ENCODE results near the gene GPR31.
"Not testable (repeated sequence)": the region's sequence is repeated elsewhere in the genome, so short reads cannot be mapped to it uniquely, and the experiment has no call there.

GPR31 gene

DNA sequence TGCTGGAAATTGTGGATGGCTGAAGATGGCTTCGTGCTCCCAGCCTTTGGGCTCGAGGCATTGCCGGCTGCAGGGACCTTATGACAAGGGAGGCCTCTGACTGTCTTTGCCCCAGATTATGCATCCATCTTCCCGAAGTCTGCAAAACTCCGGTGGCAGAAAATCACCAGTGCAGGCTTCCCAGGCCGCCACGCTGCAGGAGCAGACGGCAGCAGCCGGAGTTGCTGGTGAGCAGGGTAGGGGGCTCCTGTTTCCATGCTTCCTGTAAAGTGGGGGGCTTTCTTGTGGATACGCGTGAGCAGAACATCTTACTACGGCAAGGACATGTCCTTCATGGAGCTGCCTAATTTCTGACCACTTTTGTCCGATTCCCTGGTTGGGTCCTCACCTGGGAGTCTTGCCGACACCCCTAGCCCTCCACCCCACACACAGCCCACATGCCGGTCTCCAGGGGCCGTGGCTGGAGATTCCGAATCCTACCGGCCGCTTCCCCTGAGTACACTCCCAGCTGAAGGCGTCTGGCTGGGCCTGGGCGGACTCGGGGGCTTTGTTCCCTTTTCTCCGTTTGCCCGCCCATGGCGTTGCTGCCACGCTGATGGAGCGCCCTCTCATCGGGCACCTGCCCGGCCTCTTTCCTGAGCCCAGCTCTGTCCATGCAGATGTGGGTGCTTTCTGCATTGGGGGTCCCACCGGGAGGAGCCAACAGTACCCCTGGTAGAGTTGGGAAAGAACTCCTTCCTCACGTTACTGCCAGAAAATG, 21.3 kb upstream of the GPR31 start:
- H3K4me3 ChIP-seq (ENCODE audit: low read depth, low read length); DNase-seq (ENCODE audit: low read depth): not testable (repeated sequence)

- H3K4me3 ChIP-seq (ENCODE audit: low read depth, low read length); DNase-seq (ENCODE audit: low read depth): not testable (repeated sequence)
Measured at GRCh38 chr6:167177271-167177670, 19.5 kb upstream of the GPR31 start.

DNA sequence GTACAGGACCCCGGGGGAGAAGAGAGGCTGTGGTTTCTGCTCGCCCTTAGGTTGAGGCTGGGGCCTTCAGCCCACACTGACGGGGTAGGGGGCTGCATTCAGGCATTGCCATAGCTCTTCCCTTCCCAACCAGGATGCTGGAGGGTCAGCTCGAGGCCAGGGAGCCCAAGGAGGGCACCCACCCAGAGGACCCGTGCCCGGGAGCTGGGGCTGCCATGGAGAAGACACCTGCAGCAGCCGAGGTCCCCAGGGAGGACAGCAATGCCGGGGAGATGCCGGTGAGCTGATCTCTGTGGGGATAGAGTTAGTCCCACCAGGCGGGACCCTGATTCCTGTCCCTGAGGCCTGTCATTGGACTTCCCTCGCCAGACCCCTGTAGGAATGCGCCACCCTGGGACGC, 14.2 kb upstream of the GPR31 start:
- not testable (repeated sequence) for DNase-seq (ENCODE audit: low read depth); H3K4me3 ChIP-seq (ENCODE audit: low read depth, low read length)

- DNase-seq (ENCODE audit: low read depth); H3K4me3 ChIP-seq (ENCODE audit: low read depth, low read length): not testable (repeated sequence)
Measured at GRCh38 chr6:167171300-167171699, 13.5 kb upstream of the GPR31 start.

DNA sequence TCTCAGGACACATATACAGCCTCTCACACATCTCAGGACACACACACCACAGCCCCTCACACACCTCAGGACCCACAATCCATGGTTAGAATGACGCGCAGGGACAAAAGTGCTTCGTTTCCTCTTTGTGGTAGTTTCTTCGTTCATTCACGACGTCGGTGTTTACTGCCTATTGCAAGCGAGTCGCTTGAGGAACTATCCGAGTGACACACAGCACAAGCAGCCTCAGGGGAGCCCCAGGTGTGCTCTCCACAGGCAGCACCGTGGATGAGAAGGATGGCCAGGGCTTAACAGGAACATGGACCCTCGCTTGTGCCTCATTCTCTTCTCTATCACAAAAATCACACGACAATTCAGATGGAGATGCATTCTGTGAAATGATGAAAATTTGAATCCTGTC, 12.1 kb upstream of the GPR31 start:
- not testable (repeated sequence) for DNase-seq (ENCODE audit: low read depth); H3K4me3 ChIP-seq (ENCODE audit: low read depth, low read length)

DNA sequence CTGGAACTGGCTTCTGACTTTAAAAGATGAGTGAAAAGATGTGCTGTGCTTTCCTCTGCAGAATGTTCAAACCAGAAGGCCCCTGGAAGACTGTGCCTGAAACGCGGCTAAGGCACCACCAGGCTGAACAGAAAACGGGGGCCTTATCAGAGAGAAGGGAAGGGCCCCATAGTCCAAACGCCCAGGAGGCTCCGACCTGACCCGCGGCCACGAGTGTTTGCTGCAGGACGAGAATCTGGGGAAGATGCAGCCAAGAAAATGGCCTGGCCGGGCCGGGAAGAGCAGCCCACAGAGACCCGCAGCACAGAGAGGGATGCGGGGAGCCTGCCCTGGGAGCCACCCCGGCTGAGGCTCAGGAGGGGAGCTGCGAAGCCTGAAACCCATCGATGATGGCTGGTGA, 10.5 kb upstream of the GPR31 start:
- not testable (repeated sequence) for H3K4me3 ChIP-seq (ENCODE audit: low read depth, low read length); DNase-seq (ENCODE audit: low read depth)

- H3K4me3 ChIP-seq (ENCODE audit: low read depth, low read length); DNase-seq (ENCODE audit: low read depth): not testable (repeated sequence)
Measured at GRCh38 chr6:167167699-167168098, 9.9 kb upstream of the GPR31 start.

DNA sequence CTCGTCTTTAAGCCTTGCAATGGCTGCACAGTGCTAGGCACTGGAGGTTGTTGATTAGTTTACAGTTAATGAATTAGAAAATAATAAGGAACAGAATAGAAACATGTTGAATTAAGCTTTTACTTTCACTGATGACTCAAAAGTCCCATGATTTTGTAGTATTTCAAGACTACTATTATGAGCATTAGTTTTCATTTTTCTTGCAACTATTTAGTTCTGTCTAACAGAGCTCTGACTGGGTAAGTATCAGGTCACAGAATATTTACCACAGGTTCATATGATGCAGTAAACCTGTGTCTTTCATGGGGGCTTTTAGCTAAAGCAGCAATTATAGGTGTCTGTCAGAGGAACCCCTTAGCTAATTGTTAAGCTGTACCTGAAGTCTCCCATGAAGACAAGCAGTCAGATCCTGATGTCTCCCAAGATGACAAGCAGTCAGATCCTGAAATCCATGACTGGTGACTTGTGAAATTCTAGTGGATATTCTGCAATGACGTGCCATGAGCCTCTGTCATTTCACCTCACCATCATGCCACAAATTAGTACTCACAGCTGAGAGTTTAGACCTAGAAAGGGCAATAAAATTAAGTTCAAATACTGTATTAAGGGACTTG, 8.2 kb upstream of the GPR31 start:
- no peak for DNase-seq (ENCODE audit: low read depth)
- no peak for TF ChIP-seq CTCF (IDR thresholded peaks at IDR 0.05; ENCODE audit: low read depth, low read length, missing control alignments)
- no peak overlapping the region for H3K4me3 ChIP-seq (ENCODE audit: low read depth, low read length)

GRCh38 chr6:167164261-167164660, 6.5 kb upstream of the GPR31 start:
- no peak overlapping the region for H3K4me3 ChIP-seq (ENCODE audit: low read depth, low read length)
- TF ChIP-seq CTCF (IDR thresholded peaks at IDR 0.05; ENCODE audit: low read depth, low read length, missing control alignments): no peak
- DNase-seq (ENCODE audit: low read depth): no peak

DNA sequence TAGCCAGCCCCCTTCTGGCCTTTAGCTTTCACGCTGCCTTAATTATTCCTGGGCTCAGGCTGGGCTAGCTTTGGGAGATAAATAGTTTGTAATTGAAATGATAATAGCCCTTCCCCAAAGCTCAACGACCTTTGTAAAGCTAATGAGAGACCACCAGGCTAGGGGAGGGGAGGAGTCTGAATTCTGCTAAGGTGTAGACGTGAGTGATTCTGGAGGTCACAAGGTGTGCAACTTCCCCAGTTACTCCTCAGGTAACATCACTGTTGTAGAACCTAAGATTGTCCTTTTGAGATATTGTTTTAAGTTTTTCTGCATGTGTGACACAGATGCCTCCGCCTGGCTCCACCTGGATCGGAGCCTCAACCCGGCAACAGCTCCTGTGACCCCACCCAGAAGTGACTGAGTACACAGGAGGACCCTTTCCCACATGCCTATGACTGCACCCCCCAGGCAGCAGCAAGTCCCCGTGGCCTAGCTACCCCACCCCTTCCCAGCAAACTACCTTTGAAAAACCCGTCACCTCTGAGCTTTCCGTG, 5.8 kb upstream of the GPR31 start:
- no peak for DNase-seq (ENCODE audit: low read depth)
- no peak overlapping the region for H3K4me3 ChIP-seq (ENCODE audit: low read depth, low read length)
- no peak for TF ChIP-seq CTCF (IDR thresholded peaks at IDR 0.05; ENCODE audit: low read depth, low read length, missing control alignments)

DNA sequence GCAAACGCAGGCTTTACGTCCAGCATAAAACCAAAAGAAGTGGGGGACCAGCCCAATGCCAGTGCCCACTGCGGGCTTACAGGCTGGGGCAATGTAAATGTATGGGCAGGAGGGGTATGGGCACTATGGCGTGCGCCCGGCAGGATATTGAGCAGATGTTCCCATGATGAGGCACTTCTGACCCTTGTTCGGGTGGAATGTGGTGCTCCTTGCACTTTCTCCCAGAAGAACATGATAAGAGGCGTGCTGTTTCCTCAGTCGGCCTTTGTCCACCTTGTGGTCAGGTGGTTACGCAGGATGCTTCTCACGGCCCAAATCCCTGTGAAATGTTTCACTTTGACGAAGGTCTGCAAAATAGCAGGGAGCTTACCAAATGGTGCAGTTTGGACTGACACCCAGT, 4.8 kb upstream of the GPR31 start:
- TF ChIP-seq CTCF (IDR thresholded peaks at IDR 0.05; ENCODE audit: low read depth, low read length, missing control alignments): no peak
- DNase-seq (ENCODE audit: low read depth): no peak

More for the DNA sequence above, 4.8 kb upstream of the GPR31 start:
- H3K4me3 ChIP-seq (ENCODE audit: low read depth, low read length): no peak overlapping the region

All from GM12864 (cell line).